ENCODE results near the gene FASN.

The FASN gene

GRCh38 chr17:82080789-82081464, 17.1 kb downstream of the FASN start:
- TF ChIP-seq CTCF (conservative IDR thresholded peaks at IDR 0.05; ENCODE audit: low read depth, low read length), result no peak
- Histone ChIP-seq H3K4me2 (no peak overlapping the region), H3K9ac (no peak overlapping the region), H3K79me2 (ENCODE audit: insufficient read depth, low read depth) (no peaks in the 10 kb centered on the region), H2AFZ (ENCODE audit: low read depth) (no peak overlapping the region), H4K20me1 (ENCODE audit: insufficient read depth) (no peaks in the 10 kb centered on the region), H3K4me3 (IDR thresholded peaks at IDR 0.05; ENCODE audit: insufficient read depth, low read depth, low read length) (no peak overlapping the region), H3K27me3 (ENCODE audit: insufficient read depth, low read depth) (no peaks in the 10 kb centered on the region), H3K4me1 (ENCODE audit: low read depth, poor library complexity, severe bottlenecking) (no peaks in the 10 kb centered on the region), H3K36me3 (ENCODE audit: insufficient read depth) (peaks cover 30% of the 10 kb centered on the region; the same call in 1 of the 2 replicates), H3K27ac (no peak overlapping the region)

DNA sequence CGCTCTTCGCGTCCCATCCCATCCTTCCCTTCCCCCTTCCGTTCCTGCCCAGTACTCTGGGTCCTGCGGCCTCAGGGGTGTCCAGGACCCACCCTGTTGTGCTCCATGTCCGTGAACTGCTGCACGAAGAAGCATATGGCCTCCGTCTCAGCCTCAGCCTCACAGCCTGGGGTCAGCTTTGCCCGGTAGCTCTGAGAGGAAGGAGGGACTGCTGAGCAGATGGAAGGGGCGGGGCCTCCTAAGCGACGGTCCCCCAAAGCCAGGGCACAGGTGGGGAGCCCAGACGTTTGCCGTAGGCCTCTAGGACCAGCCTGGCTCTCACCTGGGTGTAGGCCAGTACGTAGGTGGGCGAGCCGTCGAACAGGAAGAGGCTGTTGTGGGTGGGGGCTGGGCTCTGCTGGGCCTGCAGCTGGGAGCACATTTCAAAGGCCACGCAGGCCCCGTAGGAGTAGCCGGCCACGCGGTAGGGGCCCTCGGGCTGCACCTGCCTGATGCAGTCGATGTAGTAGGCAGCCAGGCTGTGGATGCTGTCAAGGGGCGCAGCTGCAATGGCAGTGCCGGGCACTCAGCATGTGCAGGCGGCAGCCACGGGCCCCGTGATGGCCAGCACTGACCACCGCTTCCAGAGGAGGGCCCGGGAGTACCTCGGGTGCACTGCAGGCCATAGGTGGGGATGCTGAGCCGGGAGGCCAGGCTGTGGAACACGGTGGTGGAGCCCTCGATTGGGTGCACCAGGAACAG, 17.8 kb downstream of the FASN start:
- Histone ChIP-seq H3K4me2 (no peak overlapping the region), H2AFZ (ENCODE audit: low read depth) (no peak overlapping the region), H3K79me2 (ENCODE audit: insufficient read depth, low read depth) (no peaks in the 10 kb centered on the region), H3K9ac (no peak overlapping the region), H3K27me3 (ENCODE audit: insufficient read depth, low read depth) (no peaks in the 10 kb centered on the region), H4K20me1 (ENCODE audit: insufficient read depth) (no peaks in the 10 kb centered on the region), H3K36me3 (ENCODE audit: insufficient read depth) (peaks cover 23% of the 10 kb centered on the region; the same call in 1 of the 2 replicates), H3K4me3 (IDR thresholded peaks at IDR 0.05; ENCODE audit: insufficient read depth, low read depth, low read length) (no peak overlapping the region), H3K27ac (no peak overlapping the region), H3K4me1 (ENCODE audit: low read depth, poor library complexity, severe bottlenecking) (no peaks in the 10 kb centered on the region)
- TF ChIP-seq CTCF (conservative IDR thresholded peaks at IDR 0.05; ENCODE audit: low read depth, low read length), result no peak

DNA sequence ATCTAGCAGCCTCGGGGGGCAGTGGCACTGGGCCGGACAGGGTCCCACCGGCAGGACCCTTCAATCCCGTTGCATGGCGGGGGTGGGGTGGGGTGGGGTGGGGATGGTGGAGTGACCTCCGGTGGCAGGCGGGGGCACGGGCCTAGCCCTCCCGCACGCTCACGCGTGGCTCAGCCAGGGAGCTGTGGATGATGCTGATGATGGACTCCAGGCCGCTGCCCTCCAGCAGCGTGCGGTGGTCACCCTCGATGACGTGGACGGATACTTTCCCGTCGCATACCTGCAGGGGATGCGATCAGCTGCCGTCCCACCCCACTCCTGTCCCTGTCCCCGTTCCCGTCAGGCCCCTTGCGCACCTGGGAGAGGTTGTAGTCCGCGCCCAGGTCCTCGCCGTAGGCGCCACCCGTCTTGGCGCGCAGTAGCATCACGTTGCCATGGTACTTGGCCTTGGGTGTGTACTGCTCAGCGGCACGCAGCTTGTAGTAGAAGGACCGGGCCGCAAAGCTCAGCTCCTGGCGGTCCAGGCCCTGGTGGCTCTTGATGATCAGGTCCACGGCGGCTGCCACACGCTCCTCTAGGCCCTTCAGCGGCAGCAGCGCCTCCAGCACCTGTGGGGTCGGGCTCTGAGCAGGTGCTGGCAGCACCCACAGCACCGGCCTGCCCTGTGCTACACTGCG, 18.9 kb downstream of the FASN start:
- H3K27ac ChIP-seq, result no peak overlapping the region
- H3K79me2 ChIP-seq (ENCODE audit: insufficient read depth, low read depth), result no peaks in the 10 kb centered on the region
- no peak overlapping the region for H2AFZ ChIP-seq (ENCODE audit: low read depth)
- no peak overlapping the region for H3K4me2 ChIP-seq
- H3K4me3 ChIP-seq (IDR thresholded peaks at IDR 0.05; ENCODE audit: insufficient read depth, low read depth, low read length), result no peak overlapping the region
- H3K27me3 ChIP-seq (ENCODE audit: insufficient read depth, low read depth), result no peaks in the 10 kb centered on the region
- H3K36me3 ChIP-seq (ENCODE audit: insufficient read depth), result peaks cover 15% of the 10 kb centered on the region; the same call in 1 of the 2 replicates
- H3K9ac ChIP-seq, result no peak overlapping the region
- no peaks in the 10 kb centered on the region for H3K4me1 ChIP-seq (ENCODE audit: low read depth, poor library complexity, severe bottlenecking)
- no peaks in the 10 kb centered on the region for H4K20me1 ChIP-seq (ENCODE audit: insufficient read depth)
- TF ChIP-seq CTCF (conservative IDR thresholded peaks at IDR 0.05; ENCODE audit: low read depth, low read length), result no peak

GRCh38 chr17:82078433-82078832, 19.6 kb downstream of the FASN start:
- no peak overlapping the region for H3K4me3 ChIP-seq (IDR thresholded peaks at IDR 0.05; ENCODE audit: insufficient read depth, low read depth, low read length)
- no peaks in the 10 kb centered on the region for H3K79me2 ChIP-seq (ENCODE audit: insufficient read depth, low read depth)
- no peak for TF ChIP-seq CTCF (conservative IDR thresholded peaks at IDR 0.05; ENCODE audit: low read depth, low read length)
- H3K27me3 ChIP-seq (ENCODE audit: insufficient read depth, low read depth), result no peaks in the 10 kb centered on the region
- peaks cover 11% of the 10 kb centered on the region; the same call in 1 of the 2 replicates for H3K36me3 ChIP-seq (ENCODE audit: insufficient read depth)
- H3K4me2 ChIP-seq, result no peak overlapping the region
- no peaks in the 10 kb centered on the region for H4K20me1 ChIP-seq (ENCODE audit: insufficient read depth)
- H3K27ac ChIP-seq, result no peak overlapping the region
- H3K4me1 ChIP-seq (ENCODE audit: low read depth, poor library complexity, severe bottlenecking), result no peaks in the 10 kb centered on the region
- no peak overlapping the region for H3K9ac ChIP-seq
- H2AFZ ChIP-seq (ENCODE audit: low read depth), result no peak overlapping the region

Measured in KMS-11 (cell line).